Heart left ventricle (tissue), 16 donors: ENCODE data around the gene ESR2. TPM values are rescaled to one million over a fixed set of nuclear protein-coding genes. Genes with fewer than 3 reads are reported as not detected.

Source experiments
- ATAC-seq, 4 donors: fragments of 200-7000 bp; cut with Tn5 transposase; one replicate each; pipeline ENCODE4 v1.9.1; 2020 to 2022; ENCODE audit warnings: moderate library complexity in 4 of 4, mild to moderate bottlenecking in 3 of 4, moderate number of reproducible peaks in 1 of 4
- DNase-seq, 5 donors: peaks; one replicate each; pipeline ENCODE4 v3.0.0-alpha.2; 2020
- H3K27ac ChIP-seq, 12 donors: fragments of 200-600 bp; sonication (generic) in 4 of 12; one replicate each; pipeline versions ENCODE4 v1.5.0 to v1.8.0; 2016 to 2022; ENCODE audit warnings: mild to moderate bottlenecking in 2 of 12
- H3K27me3 ChIP-seq, 9 donors: fragments of 200-600 bp; sonication (generic) in 2 of 9; one replicate each; pipeline versions ENCODE4 v1.5.1 to v1.8.0; 2016 to 2022; ENCODE audit warnings: mild to moderate bottlenecking in 3 of 9
- H3K36me3 ChIP-seq, 9 donors: fragments of 200-600 bp; sonication (generic) in 2 of 9; one replicate each; pipeline versions ENCODE4 v1.5.0 to v1.8.0; 2018 to 2022; ENCODE audit warnings: mild to moderate bottlenecking in 2 of 9
- H3K4me1 ChIP-seq, 12 donors: fragments of 200-600 bp; sonication (generic) in 4 of 12; one replicate each; pipeline versions ENCODE4 v1.5.0 to v1.8.0; 2016 to 2022; ENCODE audit warnings: mild to moderate bottlenecking in 3 of 12
- H3K4me3 ChIP-seq, 12 donors: fragments of 200-600 bp; sonication (generic) in 4 of 12; one replicate each; pipeline versions ENCODE4 v1.5.0 to v1.8.0; 2017 to 2022; ENCODE audit warnings: mild to moderate bottlenecking in 9 of 12, moderate library complexity in 4 of 12
- H3K9me3 ChIP-seq, 12 donors: fragments of 200-600 bp; sonication (generic) in 4 of 12; one replicate each; pipeline versions ENCODE4 v1.5.0 to v1.8.0; 2016 to 2022; ENCODE audit warnings: mild to moderate bottlenecking in 1 of 12
- POLR2A ChIP-seq, 2 donors: fragments of 450-650 bp; IDR thresholded peaks; one replicate each; pipeline ENCODE4 v1.6.1; 2017; ENCODE audit warnings: antibody characterized with exemption in 2 of 2, mild to moderate bottlenecking in 2 of 2, moderate library complexity in 2 of 2
- WGBS, 4 donors: extraction: QIAGEN DNeasy Blood & Tissue Kit in 2 of 4; methylation state at CpG; one replicate each; pipeline versions ENCODE4 v1.1.5 to v1.1.7; 2013 to 2018; 5-methylcytosine and 5-hydroxymethylcytosine counted together
- intact Hi-C, 10 donors: fragments of 100-400 bp; cut with DNase I; formaldehyde crosslinking; loops; one replicate each; pipeline versions ENCODE4 v1.11.1 to v1.14.2; 2022
- polyA plus RNA-seq, 2 donors: library from polyadenylated mRNA; stranded (reverse); fragments of 200-250 nt; gene quantifications; one replicate each; pipeline ENCODE4 v1.2.3, GENCODE V29; 2013
- total RNA-seq, 9 donors: library from RNA; depleted of rRNA in 2 of 9; stranded (reverse); fragments of >200 nt in 2 of 9; fragmentation: NEBNext Ultra II Directional in 3 of 9; extraction: Animal tissue kit (Norgen Biotek cat#: 25700) in 3 of 9; gene quantifications; one replicate each; pipeline versions ENCODE4 v1.1.0 to v1.2.4, GENCODE V29; 2016 to 2023
- TF ChIP-seq, protein P1 (sequence below), 12 donors: fragments of 200-600 bp; sonication (generic) in 4 of 12; IDR thresholded peaks; one replicate each; pipeline versions ENCODE4 v1.5.0 to v1.8.0; 2018 to 2022; ENCODE audit warnings: antibody characterized with exemption in 12 of 12, mild to moderate bottlenecking in 5 of 12
- donor health status: ischemic (EF 13 %, LVEDD 7.1; RV severe dilation, severe dysfunction).
- donor health status: healthy with polysubstance abuse.
- donor health status: DM: no; HTN: yes; CAD: no.
- donor health status: DM: no; HTN: no; CAD: no.
- donor health status: ischemic (EF 25% LVEDD 6.9; RV normal size, moderate dysfunction).
- donor health status: ischemic (EF 25% LVEDD 5.7; RV mildly dilated, moderate dysfunction).
- donor health status: healthy.
- donor health status: DM: yes; HTN: yes; CAD: no.
- donor health status: ischemic (EF 35%, LVEDD 5.7; RV mildly dilated, moderate dysfunction).
- donor health status: nonischemic (EF 11% LVEDD 7.7; RV severe dilation, severe dysfunction).
- donor health status: DM: yes; HTN: yes; CAD: no.
- donor health status: PGD.
- donor health status: ischemic (EF 29% LVEDD 5.4; RV normal size, mild dysfunction).
- donor health status: nonischemic (EF 23%, LVEDD 6.1; RV moderate dilation, normal function).

ESR2 gene
- total and polyA plus RNA-seq, 11 donors: 0.15 to 1.7 (median 0.61) TPM

DNA sequence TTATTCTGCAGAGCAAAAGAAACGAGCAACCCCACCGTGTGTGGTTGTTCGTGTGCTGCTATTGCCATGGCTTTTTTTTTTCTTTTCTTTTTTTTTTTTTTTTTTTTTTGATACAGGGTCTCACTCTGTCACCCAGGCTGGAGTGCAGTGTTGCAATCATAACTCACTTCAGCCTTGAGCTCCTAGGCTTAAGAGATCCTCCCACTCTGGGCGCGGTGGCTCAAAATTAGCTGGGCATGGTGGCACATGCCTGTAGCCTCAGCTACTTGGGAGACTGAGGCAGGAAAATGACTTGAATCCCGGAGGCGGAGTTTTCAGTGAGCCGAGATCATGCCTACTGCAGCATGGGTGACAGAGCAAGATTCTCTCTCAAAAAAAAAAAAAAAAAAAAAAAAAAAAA lies 144.2 kb downstream of the ESR2 start:
- WGBS, 4 donors: 86 to 97% (median 92%) methylated on average over 8 of the region's 8 CpGs
- intact Hi-C loops: loop anchor here in 1 of 10 donors (10.0 kb wide), 1 partner anchor 125 kb away; no protein-coding TSS in a partner anchor

GRCh38 chr14:64147126-64147790 lies 146.9 kb downstream of the ESR2 start:
- no peaks in the 10 kb centered on the region for H3K9me3 ChIP-seq
- TF ChIP-seq, protein P1, sequence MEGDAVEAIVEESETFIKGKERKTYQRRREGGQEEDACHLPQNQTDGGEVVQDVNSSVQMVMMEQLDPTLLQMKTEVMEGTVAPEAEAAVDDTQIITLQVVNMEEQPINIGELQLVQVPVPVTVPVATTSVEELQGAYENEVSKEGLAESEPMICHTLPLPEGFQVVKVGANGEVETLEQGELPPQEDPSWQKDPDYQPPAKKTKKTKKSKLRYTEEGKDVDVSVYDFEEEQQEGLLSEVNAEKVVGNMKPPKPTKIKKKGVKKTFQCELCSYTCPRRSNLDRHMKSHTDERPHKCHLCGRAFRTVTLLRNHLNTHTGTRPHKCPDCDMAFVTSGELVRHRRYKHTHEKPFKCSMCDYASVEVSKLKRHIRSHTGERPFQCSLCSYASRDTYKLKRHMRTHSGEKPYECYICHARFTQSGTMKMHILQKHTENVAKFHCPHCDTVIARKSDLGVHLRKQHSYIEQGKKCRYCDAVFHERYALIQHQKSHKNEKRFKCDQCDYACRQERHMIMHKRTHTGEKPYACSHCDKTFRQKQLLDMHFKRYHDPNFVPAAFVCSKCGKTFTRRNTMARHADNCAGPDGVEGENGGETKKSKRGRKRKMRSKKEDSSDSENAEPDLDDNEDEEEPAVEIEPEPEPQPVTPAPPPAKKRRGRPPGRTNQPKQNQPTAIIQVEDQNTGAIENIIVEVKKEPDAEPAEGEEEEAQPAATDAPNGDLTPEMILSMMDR (IDR thresholded peaks at IDR 0.05): no peak
- TF ChIP-seq POLR2A (IDR thresholded peaks at IDR 0.05): no peak
- H3K27me3 ChIP-seq: no peaks in the 10 kb centered on the region
- intact Hi-C loops: loop anchor here in 1 of 10 donors (10.0 kb wide), 1 partner anchor 122 kb away; no protein-coding TSS in a partner anchor
- ATAC-seq (peak in 2 of 4 donors; percentile 24 to 29), DNase-seq (no peak)
- no peak overlapping the region for H3K4me3 ChIP-seq
- 77 to 83% (median 79%) methylated on average over 7 of the region's 7 CpGs for WGBS, 4 donors
- H3K36me3 ChIP-seq: peaks cover 0 to 85% (median 53%) of the 10 kb centered on the region in 9 donors
- H3K4me1 ChIP-seq: peaks cover 0 to 8% (median 0%) of the 10 kb centered on the region in 12 donors
- H3K27ac ChIP-seq: no peak overlapping the region

More for the DNA sequence above, 144.2 kb downstream of the ESR2 start:
- DNase-seq: no peak
- H3K4me1 ChIP-seq: peaks cover 0 to 8% (median 0%) of the 10 kb centered on the region in 12 donors
- no peak for ATAC-seq
- no peaks in the 10 kb centered on the region for H3K9me3 ChIP-seq
- H3K4me3 ChIP-seq: no peak overlapping the region
- TF ChIP-seq, protein P1 (IDR thresholded peaks at IDR 0.05): no peak
- no peak for TF ChIP-seq POLR2A (IDR thresholded peaks at IDR 0.05)
- H3K36me3 ChIP-seq: peaks cover 0 to 85% (median 54%) of the 10 kb centered on the region in 9 donors
- no peaks in the 10 kb centered on the region for H3K27me3 ChIP-seq
- H3K27ac ChIP-seq: no peak overlapping the region

DNA sequence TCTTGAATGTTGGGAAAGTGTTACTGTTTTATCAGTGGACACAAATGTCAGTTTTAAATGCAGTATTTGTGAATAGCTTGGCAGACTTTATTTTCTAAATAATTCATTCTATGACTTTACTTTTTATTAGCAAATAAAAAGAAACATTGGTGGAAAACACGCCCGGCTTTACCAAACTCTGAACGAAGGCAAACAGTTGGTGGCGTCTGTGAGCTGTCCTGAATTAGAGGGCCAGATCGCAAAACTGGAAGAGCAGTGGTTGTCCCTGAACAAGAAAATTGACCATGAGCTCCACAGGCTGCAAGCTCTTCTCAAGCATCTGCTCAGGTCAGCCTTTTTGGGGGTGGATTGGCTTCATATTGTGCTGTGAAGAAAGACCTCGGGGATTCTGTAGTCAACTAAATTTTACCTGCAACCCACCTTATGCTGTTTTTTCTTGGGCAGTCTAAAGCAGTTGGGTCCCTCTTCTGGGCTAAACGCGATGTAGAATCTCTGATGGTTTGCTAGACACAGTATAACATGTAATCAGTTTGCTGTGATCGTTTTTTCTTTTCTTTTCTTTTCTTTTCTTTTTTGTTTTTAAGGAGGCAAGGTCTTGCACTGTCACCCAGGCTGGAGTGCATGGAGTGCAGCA lies 156.4 kb downstream of the ESR2 start:
- Histone ChIP-seq H3K4me1 (no peaks in the 10 kb centered on the region), H3K4me3 (no peak overlapping the region), H3K27ac (no peak overlapping the region), H3K27me3 (no peaks in the 10 kb centered on the region), H3K9me3 (no peaks in the 10 kb centered on the region), H3K36me3 (peaks cover 0 to 97% (median 89%) of the 10 kb centered on the region in 9 donors)
- WGBS, 4 donors: 83 to 87% (median 84%) methylated on average over 9 of the region's 9 CpGs
- ATAC-seq: peak in 1 of 4 donors; percentile 62
- intact Hi-C loops: loop anchor here in 7 of 10 donors (2.0 to 5.0 kb wide), 5 partner anchors 155 to 165 kb away; partner anchors contain the start of gene ESR2 (in 2 of the 7)
- TF ChIP-seq, protein P1 (IDR thresholded peaks at IDR 0.05): peak in 7 of 12 donors; percentile 23 to 49 (median 36)
- no peak for TF ChIP-seq POLR2A (IDR thresholded peaks at IDR 0.05)
- no peak for DNase-seq

DNA sequence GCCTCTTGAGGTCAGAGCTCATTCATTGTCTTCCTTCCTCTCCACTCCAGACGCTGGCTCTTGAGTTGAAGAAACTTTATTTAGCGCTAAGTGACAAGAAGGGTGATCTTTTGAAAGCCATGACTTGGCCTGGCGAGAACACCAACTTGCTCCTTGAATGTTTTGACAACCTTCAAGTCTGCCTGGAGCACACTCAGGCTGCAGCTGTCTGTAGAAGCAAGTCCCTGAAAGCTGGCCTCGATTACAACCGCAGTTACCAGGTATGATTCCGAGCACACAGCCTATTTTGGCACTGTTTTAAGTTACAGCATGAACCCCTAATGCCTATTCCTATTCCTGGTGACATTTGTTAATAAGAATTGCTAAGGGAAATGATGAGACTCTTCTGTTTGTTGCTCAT lies 167.6 kb downstream of the ESR2 start:
- 93 to 97% (median 94%) methylated on average over 6 of the region's 6 CpGs for WGBS, 4 donors

More for the DNA sequence above, 167.6 kb downstream of the ESR2 start:
- Histone ChIP-seq H3K27me3 (no peaks in the 10 kb centered on the region), H3K4me3 (no peak overlapping the region), H3K4me1 (no peaks in the 10 kb centered on the region), H3K9me3 (no peaks in the 10 kb centered on the region), H3K27ac (no peak overlapping the region), H3K36me3 (peaks cover 2 to 100% (median 91%) of the 10 kb centered on the region in 9 donors)
- ATAC-seq: no peak
- intact Hi-C loops: no loop called here
- TF ChIP-seq, protein P1 (IDR thresholded peaks at IDR 0.05): no peak
- no peak for TF ChIP-seq POLR2A (IDR thresholded peaks at IDR 0.05)
- no peak for DNase-seq
